Stimulated activated CD4-positive, alpha-beta T cell treated with anti-CD3 and anti-CD28 coated beads, Interleukin-1b, Interleukin-23, amount 100 ng/mL, for 4 hours (primary cell): ENCODE measurements around the gene TMEM121.
A peak's percentile ranks its signal among the peaks of the same experiment; 100 is the strongest.
"Not testable (repeated sequence)": the region's sequence is repeated elsewhere in the genome, so short reads cannot be mapped to it uniquely, and the experiment has no call there.

Experiments used
- DNase-seq, 2 donors: peaks; one replicate each; pipeline ENCODE4 v3.0.0-alpha.2; 2020; ENCODE audit warnings: low read depth in 2 of 2

Gene TMEM121

GRCh38 chr14:105528586-105529318 is 2.4 kb downstream of the TMEM121 start:
- peak; percentile 46 to 56 for DNase-seq

- DNase-seq: no peak
Observed at GRCh38 chr14:105529319-105529568, 2.9 kb downstream of the TMEM121 start.

GRCh38 chr14:105529569-105530284 is 3.3 kb downstream of the TMEM121 start:
- DNase-seq: peak in 1 of 2 donors; percentile 46

- no peak for DNase-seq
Observed at GRCh38 chr14:105530285-105531087, 4.1 kb downstream of the TMEM121 start.

- DNase-seq: no peak
Observed at GRCh38 chr14:105531088-105531893, 4.9 kb downstream of the TMEM121 start.

- no peak for DNase-seq
Observed at GRCh38 chr14:105531894-105532623, 5.7 kb downstream of the TMEM121 start.

- DNase-seq: no peak
Observed at GRCh38 chr14:105532735-105533141, 6.4 kb downstream of the TMEM121 start.

GRCh38 chr14:105533391-105533790 is 7.0 kb downstream of the TMEM121 start:
- DNase-seq: no peak

GRCh38 chr14:105533811-105534498 is 7.6 kb downstream of the TMEM121 start:
- no peak for DNase-seq

- no peak for DNase-seq
Observed at GRCh38 chr14:105534586-105534985, 8.2 kb downstream of the TMEM121 start.

GRCh38 chr14:105536051-105536450 is 9.7 kb downstream of the TMEM121 start:
- DNase-seq: no peak

- DNase-seq: no peak
Observed at GRCh38 chr14:105536691-105537579, 10.6 kb downstream of the TMEM121 start.

GRCh38 chr14:105537580-105538474 is 11.4 kb downstream of the TMEM121 start:
- DNase-seq: peak; percentile 64 to 66

- DNase-seq: no peak
Observed at GRCh38 chr14:105538481-105539049, 12.2 kb downstream of the TMEM121 start.

GRCh38 chr14:105540811-105541210 is 14.4 kb downstream of the TMEM121 start:
- DNase-seq: no peak

GRCh38 chr14:105541218-105541875 is 15.0 kb downstream of the TMEM121 start:
- DNase-seq: no peak

- not testable (repeated sequence) for DNase-seq
Observed at GRCh38 chr14:105545676-105546075, 19.3 kb downstream of the TMEM121 start.

- not testable (repeated sequence) for DNase-seq
Observed at GRCh38 chr14:105546410-105546809, 20.0 kb downstream of the TMEM121 start.
